WTC11 (cell line): ENCODE data around the gene MAPK8IP2. TPM values are rescaled to one million over a fixed set of nuclear protein-coding genes. Genes with fewer than 3 reads are reported as not detected.

Experiments used
- ATAC-seq: fragments of 200-7000 bp; cut with Tn5 transposase; 2 replicates; pipeline ENCODE4 v1.10.0; 2021; ENCODE audit warnings: mild to moderate bottlenecking, moderate library complexity
- CTCF ChIA-PET: fragments of 300-600 bp; sonication (Branson Sonifier 250); formaldehyde crosslinking; loops from one replicate; lab custom pipeline; 2021; ENCODE audit warnings: antibody characterized with exemption; lab: Charles Lee
- POLR2A ChIA-PET: fragments of 350-600 bp; sonication (Branson Sonifier 250); formaldehyde crosslinking; loops from one replicate; lab custom pipeline; 2021; ENCODE audit warnings: antibody characterized with exemption; lab: Charles Lee
- DNase-seq: peaks from one replicate; pipeline ENCODE4 v3.0.0; 2021; ENCODE audit warnings: low spot score
- H3K27ac Mint-ChIP-seq: 2 replicates; pipeline ENCODE4 v1.8.0; 2021; ENCODE audit warnings: mixed read lengths
- H3K27me3 Mint-ChIP-seq: 2 replicates; pipeline ENCODE4 v1.8.0; 2021; ENCODE audit warnings: low read depth, mild to moderate bottlenecking, moderate library complexity, mixed read lengths
- H3K36me3 Mint-ChIP-seq: 2 replicates; pipeline ENCODE4 v1.8.0; 2021; ENCODE audit warnings: mixed read lengths
- H3K4me1 Mint-ChIP-seq: 2 replicates; pipeline ENCODE4 v1.8.0; 2022; ENCODE audit warnings: mixed read lengths
- H3K4me3 Mint-ChIP-seq: 2 replicates; pipeline ENCODE4 v1.8.0; 2021; ENCODE audit warnings: mild to moderate bottlenecking, moderate library complexity, mixed read lengths
- H3K9me3 Mint-ChIP-seq: 2 replicates; pipeline ENCODE4 v1.8.0; 2021; ENCODE audit warnings: mixed read lengths
- AR ChIP-seq: fragments of 250-450 bp; sonication (Bioruptor Pico); IDR thresholded peaks from 2 replicates; pipeline ENCODE4 v1.9.0; 2021; ENCODE audit warnings: mild to moderate bottlenecking
- ARID4B ChIP-seq: sonication (generic); formaldehyde crosslinking; IDR thresholded peaks from 2 replicates; pipeline ENCODE4 v1.8.0; 2023; ENCODE audit warnings: missing genetic modification reagents, mild to moderate bottlenecking, borderline replicate concordance
- CREM ChIP-seq: sonication (generic); formaldehyde crosslinking; IDR thresholded peaks from 2 replicates; pipeline ENCODE4 v1.8.1; 2022; ENCODE audit warnings: mild to moderate bottlenecking, missing genetic modification reagents, moderate library complexity
- FOXJ3 ChIP-seq: sonication (generic); formaldehyde crosslinking; IDR thresholded peaks from 2 replicates; pipeline ENCODE4 v1.9.0; 2021; ENCODE audit warnings: missing genetic modification reagents, mild to moderate bottlenecking, borderline replicate concordance
- GRHL2 ChIP-seq: fragments of 250-450 bp; sonication (Bioruptor Pico); IDR thresholded peaks from 2 replicates; pipeline ENCODE4 v1.8.0; 2022; ENCODE audit warnings: mild to moderate bottlenecking, moderate library complexity; ENCODE audit not compliant: insufficient replicate concordance, severe bottlenecking
- PRDM15 ChIP-seq: sonication (generic); formaldehyde crosslinking; IDR thresholded peaks from 2 replicates; pipeline ENCODE4 v1.8.0; 2022; ENCODE audit warnings: missing genetic modification reagents
- TEAD4 ChIP-seq: sonication (generic); formaldehyde crosslinking; IDR thresholded peaks from 2 replicates; pipeline ENCODE4 v1.8.0; 2022; ENCODE audit warnings: mild to moderate bottlenecking, missing genetic modification reagents
- ZNF138 ChIP-seq: sonication (generic); formaldehyde crosslinking; conservative IDR thresholded peaks from 2 replicates; pipeline ENCODE4 v1.8.1; 2022; ENCODE audit warnings: mild to moderate bottlenecking, moderate library complexity, missing genetic modification reagents
- ZNF532 ChIP-seq: fragments of 250-450 bp; sonication (Bioruptor Pico); IDR thresholded peaks from 2 replicates; pipeline ENCODE4 v1.9.0; 2021; ENCODE audit warnings: mild to moderate bottlenecking, borderline replicate concordance
- total RNA-seq: library from RNA; stranded (reverse); gene quantifications from 3 replicates; pipeline ENCODE4 v1.2.3, GENCODE V29; 2021

Gene MAPK8IP2
- total RNA-seq, 1 experiment from 2014 or later, result 4.9 TPM

- Mint-ChIP-seq H3K36me3 (no peaks in the 10 kb centered on the region), H3K9me3 (no peaks in the 10 kb centered on the region), H3K4me3 (no peak overlapping the region), H3K27me3 (peaks cover 17% of the 10 kb centered on the region), H3K4me1 (peaks cover 14% of the 10 kb centered on the region), H3K27ac (no peak overlapping the region)
- ATAC-seq, result no peak
- no peak for DNase-seq
- CTCF ChIA-PET, result interaction anchor here (0.5 to 1.5 kb wide), 4 partner anchors 12 to 91 kb away, joined by 3 to 7 read pairs (median 4); no protein-coding TSS in a partner anchor
- POLR2A ChIA-PET, result no interaction called here
- no peak for TF ChIP-seq ZNF138 (CRISPR knock-in tag)
- no peak for TF ChIP-seq CREM (CRISPR knock-in tag)
- TF ChIP-seq ARID4B (CRISPR knock-in tag), result no peak
- TF ChIP-seq AR, result no peak
- TF ChIP-seq FOXJ3 (CRISPR knock-in tag), result no peak
- TF ChIP-seq GRHL2 (CRISPR knock-in tag), result no peak
- no peak for TF ChIP-seq PRDM15 (CRISPR knock-in tag)
- TF ChIP-seq ZNF532 (CRISPR knock-in tag), result no peak
- no peak for TF ChIP-seq TEAD4
Measured at GRCh38 chr22:50608996-50609395, 8.4 kb downstream of the MAPK8IP2 start.
